WI38 (cell line): Measurements from ENCODE around the gene TMEM132C.

ENCODE experiments used
- H3K4me3 ChIP-seq: 2 replicates; pipeline ENCODE4 v1.5.1; 2011; ENCODE audit warnings: low read depth, mild to moderate bottlenecking, control low read depth, low read length
- CTCF ChIP-seq: IDR thresholded peaks from 2 replicates; pipeline ENCODE4 v1.5.1; 2012; ENCODE audit warnings: low read depth, mild to moderate bottlenecking, control low read depth, low read length

TMEM132C gene

DNA sequence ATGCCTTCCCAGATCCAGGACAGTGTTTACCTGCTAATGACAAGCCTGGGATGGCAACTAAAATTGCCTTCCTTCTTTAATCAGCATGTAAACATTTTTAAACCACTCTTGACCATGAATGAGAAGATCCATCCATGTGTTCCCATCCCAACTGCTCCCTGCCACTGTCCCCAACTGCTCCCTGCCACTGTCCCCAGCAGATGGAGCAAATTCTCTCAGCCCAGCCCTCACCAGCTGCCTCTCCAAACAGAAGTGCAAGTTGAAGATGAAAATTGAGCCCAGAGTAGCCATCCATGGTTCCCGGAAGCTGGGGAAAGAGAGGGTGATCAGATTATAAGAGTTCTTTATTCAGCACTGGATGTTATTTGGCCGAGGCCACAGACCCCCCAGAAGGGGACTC lies 423.7 kb downstream of the TMEM132C start:
- no peak overlapping the region for H3K4me3 ChIP-seq
- no peak for TF ChIP-seq CTCF

DNA sequence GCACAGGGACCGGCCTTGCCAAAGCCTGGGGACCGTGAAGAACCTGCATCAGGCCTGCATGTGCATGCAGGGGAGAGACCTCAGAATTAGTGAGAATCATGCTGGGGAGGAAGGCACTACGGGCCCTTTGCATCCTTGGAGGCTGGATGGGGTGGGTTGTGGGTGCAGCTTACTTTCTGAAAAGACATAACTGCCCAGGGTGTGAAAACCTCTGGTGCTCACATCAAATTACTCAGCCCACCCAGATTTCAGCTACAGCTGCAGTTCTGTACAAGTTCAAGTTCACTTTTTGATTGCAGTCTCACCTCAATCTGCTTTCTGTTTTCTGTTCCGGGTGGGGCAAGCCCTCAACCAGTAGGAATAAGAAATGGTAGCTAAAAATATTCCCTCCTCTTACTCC lies 426.1 kb downstream of the TMEM132C start:
- H3K4me3 ChIP-seq, result no peak overlapping the region
- TF ChIP-seq CTCF, result no peak

GRCh38 chr12:128693771-128694170 lies 426.8 kb downstream of the TMEM132C start:
- H3K4me3 ChIP-seq, result no peak overlapping the region
- TF ChIP-seq CTCF, result no peak

- no peak for TF ChIP-seq CTCF
- H3K4me3 ChIP-seq, result no peak overlapping the region
Observed at GRCh38 chr12:128694445-128694844, 427.5 kb downstream of the TMEM132C start.

GRCh38 chr12:128695697-128696096 lies 428.7 kb downstream of the TMEM132C start:
- no peak for TF ChIP-seq CTCF

GRCh38 chr12:128698301-128698972 lies 431.5 kb downstream of the TMEM132C start:
- no peak overlapping the region for H3K4me3 ChIP-seq
- no peak for TF ChIP-seq CTCF

More at GRCh38 chr12:128695697-128696096, 428.7 kb downstream of the TMEM132C start:
- no peak overlapping the region for H3K4me3 ChIP-seq

- TF ChIP-seq CTCF, result no peak
- no peak overlapping the region for H3K4me3 ChIP-seq
Observed at GRCh38 chr12:128699106-128699505, 432.1 kb downstream of the TMEM132C start.
